NCI-H2107 (cell line): ENCODE results near the gene HEATR3.

Experiments used
- DNase-seq: peaks from one replicate; lab custom pipeline; 2025; lab: John Stamatoyannopoulos, UW

HEATR3 gene

GRCh38 chr16:50153596-50154419 lies 88.0 kb downstream of the HEATR3 start:
- no peak for DNase-seq

- no peak for DNase-seq
Observed at GRCh38 chr16:50154420-50154950, 88.7 kb downstream of the HEATR3 start.

GRCh38 chr16:50155925-50156324 lies 90.2 kb downstream of the HEATR3 start:
- DNase-seq = no peak
